HL-60 (cell line): ENCODE measurements around the gene PCID2.
A peak's percentile ranks its signal among the peaks of the same experiment; 100 is the strongest.

ENCODE experiments used
- DNase-seq, 2 experiments: peaks; one replicate each; pipeline ENCODE4 v3.0.0-alpha.2; 2010 to 2020; ENCODE audit warnings: low read depth in 1 of 2, low spot score in 1 of 2
- H3K27ac ChIP-seq: fragments of 250-450 bp; sonication (Bioruptor Pico); replicated peaks from 2 replicates; pipeline ENCODE4 v1.5.1; 2020; ENCODE audit warnings: mild to moderate bottlenecking, moderate library complexity
- H3K27me3 ChIP-seq: fragments of 250-450 bp; sonication (Bioruptor Pico); 2 replicates; pipeline ENCODE4 v1.5.1; 2021; ENCODE audit warnings: mild to moderate bottlenecking, moderate library complexity; ENCODE audit not compliant: insufficient read depth, poor library complexity, severe bottlenecking
- H3K4me3 ChIP-seq: replicated peaks from 2 replicates; pipeline ENCODE4 v1.5.1; 2011; ENCODE audit warnings: mild to moderate bottlenecking, control low read depth, low read length; ENCODE audit not compliant: insufficient read depth
- GABPA ChIP-seq: IDR thresholded peaks from 2 replicates; pipeline ENCODE4 v1.6.1; 2012; ENCODE audit warnings: low read depth
- POLR2AphosphoS5 ChIP-seq: IDR thresholded peaks from 2 replicates; pipeline ENCODE4 v1.6.1; 2012; ENCODE audit warnings: low read depth
- SPI1 ChIP-seq: IDR thresholded peaks from 2 replicates; pipeline ENCODE4 v1.6.1; 2012; ENCODE audit warnings: low read depth, mild to moderate bottlenecking, borderline replicate concordance
- TF ChIP-seq, protein P1 (sequence below): IDR thresholded peaks from one replicate; pipeline ENCODE4 v1.5.1; 2011; ENCODE audit warnings: low read length, control low read depth, inconsistent platforms; ENCODE audit not compliant: insufficient read depth
- TF ChIP-seq, protein P2 (sequence below): IDR thresholded peaks from 2 replicates; pipeline ENCODE4 v1.6.1; 2012; ENCODE audit warnings: low read depth; ENCODE audit not compliant: insufficient replicate concordance

Gene PCID2

DNA sequence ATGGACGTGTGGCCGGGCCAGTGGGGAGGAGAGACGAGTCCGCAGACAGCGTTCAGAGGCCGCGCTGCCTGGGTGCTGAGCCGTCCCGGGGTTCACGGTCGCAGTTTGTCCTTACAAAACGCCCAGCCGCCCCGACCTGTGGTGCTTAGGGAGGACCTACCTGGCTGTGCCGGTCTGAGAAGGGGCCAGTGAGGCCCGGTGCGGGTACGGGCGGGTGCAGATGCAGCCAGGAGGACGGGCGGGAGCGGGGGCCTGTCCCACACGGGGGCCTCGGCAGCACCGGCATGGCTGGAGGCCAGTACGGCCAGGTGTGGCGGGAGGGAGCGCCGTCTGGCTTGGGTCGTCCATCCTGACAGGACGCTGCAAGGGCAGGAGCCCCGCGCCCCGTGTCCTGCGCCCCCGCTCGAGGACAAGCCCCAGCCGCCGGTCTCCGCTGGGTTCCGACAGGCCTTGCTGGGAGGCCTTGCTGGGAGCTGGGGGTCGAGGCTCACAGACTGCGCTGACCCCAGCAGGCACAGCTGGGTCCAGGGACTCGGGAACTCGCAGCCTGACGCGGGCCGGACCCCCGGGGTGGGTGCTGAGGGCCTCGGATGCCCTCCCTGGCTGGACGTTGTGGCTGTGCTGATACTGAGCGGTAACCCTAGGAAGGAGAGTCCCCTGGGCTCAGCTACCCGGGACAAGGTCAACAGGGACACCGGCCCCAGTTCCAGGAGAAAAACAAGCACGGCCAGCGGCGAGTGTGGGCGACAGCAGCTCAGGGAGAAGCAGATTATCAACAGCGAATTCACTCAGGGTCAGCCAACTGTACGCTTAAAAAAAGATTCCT is 55.3 kb downstream of the PCID2 start:
- Histone ChIP-seq H3K27ac (peak overlapping the region; percentile 24), H3K4me3 (peak overlapping the region; percentile 16), H3K27me3 (no peaks in the 10 kb centered on the region)
- TF ChIP-seq, protein P1, sequence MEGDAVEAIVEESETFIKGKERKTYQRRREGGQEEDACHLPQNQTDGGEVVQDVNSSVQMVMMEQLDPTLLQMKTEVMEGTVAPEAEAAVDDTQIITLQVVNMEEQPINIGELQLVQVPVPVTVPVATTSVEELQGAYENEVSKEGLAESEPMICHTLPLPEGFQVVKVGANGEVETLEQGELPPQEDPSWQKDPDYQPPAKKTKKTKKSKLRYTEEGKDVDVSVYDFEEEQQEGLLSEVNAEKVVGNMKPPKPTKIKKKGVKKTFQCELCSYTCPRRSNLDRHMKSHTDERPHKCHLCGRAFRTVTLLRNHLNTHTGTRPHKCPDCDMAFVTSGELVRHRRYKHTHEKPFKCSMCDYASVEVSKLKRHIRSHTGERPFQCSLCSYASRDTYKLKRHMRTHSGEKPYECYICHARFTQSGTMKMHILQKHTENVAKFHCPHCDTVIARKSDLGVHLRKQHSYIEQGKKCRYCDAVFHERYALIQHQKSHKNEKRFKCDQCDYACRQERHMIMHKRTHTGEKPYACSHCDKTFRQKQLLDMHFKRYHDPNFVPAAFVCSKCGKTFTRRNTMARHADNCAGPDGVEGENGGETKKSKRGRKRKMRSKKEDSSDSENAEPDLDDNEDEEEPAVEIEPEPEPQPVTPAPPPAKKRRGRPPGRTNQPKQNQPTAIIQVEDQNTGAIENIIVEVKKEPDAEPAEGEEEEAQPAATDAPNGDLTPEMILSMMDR, result no peak
- TF ChIP-seq, protein P2, sequence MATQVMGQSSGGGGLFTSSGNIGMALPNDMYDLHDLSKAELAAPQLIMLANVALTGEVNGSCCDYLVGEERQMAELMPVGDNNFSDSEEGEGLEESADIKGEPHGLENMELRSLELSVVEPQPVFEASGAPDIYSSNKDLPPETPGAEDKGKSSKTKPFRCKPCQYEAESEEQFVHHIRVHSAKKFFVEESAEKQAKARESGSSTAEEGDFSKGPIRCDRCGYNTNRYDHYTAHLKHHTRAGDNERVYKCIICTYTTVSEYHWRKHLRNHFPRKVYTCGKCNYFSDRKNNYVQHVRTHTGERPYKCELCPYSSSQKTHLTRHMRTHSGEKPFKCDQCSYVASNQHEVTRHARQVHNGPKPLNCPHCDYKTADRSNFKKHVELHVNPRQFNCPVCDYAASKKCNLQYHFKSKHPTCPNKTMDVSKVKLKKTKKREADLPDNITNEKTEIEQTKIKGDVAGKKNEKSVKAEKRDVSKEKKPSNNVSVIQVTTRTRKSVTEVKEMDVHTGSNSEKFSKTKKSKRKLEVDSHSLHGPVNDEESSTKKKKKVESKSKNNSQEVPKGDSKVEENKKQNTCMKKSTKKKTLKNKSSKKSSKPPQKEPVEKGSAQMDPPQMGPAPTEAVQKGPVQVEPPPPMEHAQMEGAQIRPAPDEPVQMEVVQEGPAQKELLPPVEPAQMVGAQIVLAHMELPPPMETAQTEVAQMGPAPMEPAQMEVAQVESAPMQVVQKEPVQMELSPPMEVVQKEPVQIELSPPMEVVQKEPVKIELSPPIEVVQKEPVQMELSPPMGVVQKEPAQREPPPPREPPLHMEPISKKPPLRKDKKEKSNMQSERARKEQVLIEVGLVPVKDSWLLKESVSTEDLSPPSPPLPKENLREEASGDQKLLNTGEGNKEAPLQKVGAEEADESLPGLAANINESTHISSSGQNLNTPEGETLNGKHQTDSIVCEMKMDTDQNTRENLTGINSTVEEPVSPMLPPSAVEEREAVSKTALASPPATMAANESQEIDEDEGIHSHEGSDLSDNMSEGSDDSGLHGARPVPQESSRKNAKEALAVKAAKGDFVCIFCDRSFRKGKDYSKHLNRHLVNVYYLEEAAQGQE, result no peak
- TF ChIP-seq GABPA, result no peak
- peak in 1 of 2 experiments; percentile 22 for DNase-seq

DNA sequence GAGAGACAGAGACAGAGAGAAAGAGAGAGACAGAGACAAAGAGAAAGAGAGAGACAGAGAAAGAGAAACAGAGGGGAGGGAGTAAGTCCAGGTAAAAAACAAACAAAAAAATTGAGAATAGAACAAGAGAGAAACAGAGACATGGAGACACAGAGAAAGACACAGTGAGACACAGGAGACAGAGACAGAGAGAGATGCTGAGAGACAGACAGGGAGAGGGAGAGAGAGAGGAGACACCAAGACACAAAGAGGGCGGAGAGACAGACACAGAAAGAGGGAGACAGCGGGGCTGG is 55.8 kb downstream of the PCID2 start:
- TF ChIP-seq, protein P1, result no peak
- TF ChIP-seq SPI1, result no peak
- no peak for TF ChIP-seq GABPA
- TF ChIP-seq, protein P2, result no peak
- TF ChIP-seq POLR2AphosphoS5, result no peak
- Histone ChIP-seq H3K4me3 (no peak overlapping the region), H3K27me3 (no peaks in the 10 kb centered on the region), H3K27ac (no peak overlapping the region)
- DNase-seq, result no peak

DNA sequence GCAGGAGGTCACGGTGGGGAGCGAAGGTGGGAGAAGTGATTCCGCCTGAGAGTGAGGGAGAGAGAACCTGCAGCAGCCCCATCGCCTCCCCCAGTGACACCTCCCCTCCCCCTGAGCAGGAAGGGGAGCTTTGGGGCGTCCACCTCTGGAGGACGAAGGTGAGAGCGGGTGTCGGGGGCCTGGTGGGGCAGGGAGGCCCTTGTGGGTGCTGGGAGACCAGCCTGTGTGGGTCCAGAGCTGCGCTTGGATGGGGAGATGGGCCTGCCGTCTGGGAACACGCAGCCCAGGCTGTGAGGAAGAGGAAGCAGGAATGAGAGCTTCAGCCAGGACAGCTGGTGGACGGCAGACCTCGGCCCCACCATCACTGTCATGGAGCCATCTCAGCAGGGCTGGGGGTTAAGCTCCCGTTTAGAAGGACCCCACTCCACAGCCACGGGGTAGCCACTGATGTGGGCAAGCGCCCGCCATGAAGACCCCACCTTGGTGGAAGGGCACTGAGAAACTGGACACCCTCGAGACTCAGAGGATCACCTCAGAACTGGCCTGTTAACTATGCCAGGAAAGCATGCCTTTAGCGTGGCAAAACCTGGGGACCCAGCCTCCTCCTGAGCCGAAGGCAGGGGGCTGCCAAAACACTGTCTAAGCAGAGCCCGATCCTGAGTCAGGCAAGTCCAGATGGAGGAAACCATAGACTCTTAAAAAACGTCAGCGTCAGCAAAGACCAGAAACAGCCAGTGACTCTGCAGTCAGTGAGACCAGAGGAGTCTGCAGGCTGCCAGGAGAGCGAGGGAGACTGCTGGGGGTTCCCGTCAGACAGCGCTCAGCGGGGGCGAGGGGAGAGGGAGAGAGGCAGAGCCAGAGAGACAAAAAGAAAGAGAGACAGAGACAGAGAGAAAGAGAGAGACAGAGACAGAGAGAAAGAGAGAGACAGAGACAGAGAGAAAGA is 56.5 kb downstream of the PCID2 start:
- H3K27me3 ChIP-seq, result no peaks in the 10 kb centered on the region
- no peak for DNase-seq
- H3K4me3 ChIP-seq, result no peak overlapping the region
- H3K27ac ChIP-seq, result no peak overlapping the region
- TF ChIP-seq POLR2AphosphoS5 (no peak), GABPA (no peak)
- TF ChIP-seq, protein P2, result no peak
